HepG2 (cell line): ENCODE data around the gene HES2. TPM values are rescaled to one million over a fixed set of nuclear protein-coding genes. Genes with fewer than 3 reads are reported as not detected.

Source experiments
- ATRX ChIP-seq: sonication (generic); formaldehyde crosslinking; IDR thresholded peaks from 2 replicates; pipeline ENCODE4 v1.4.0; 2020; ENCODE audit warnings: missing genetic modification reagents, borderline replicate concordance
- RARA ChIP-seq: IDR thresholded peaks from 2 replicates; pipeline ENCODE4 v1.6.1; 2016; ENCODE audit warnings: missing genetic modification reagents, missing compliant biosample characterization
- SALL2 ChIP-seq: sonication (generic); formaldehyde crosslinking; IDR thresholded peaks from 2 replicates; pipeline ENCODE4 v1.8.1; 2023; ENCODE audit warnings: mild to moderate bottlenecking, missing genetic modification reagents, inconsistent platforms
- SATB2 ChIP-seq: sonication (generic); formaldehyde crosslinking; IDR thresholded peaks from 2 replicates; pipeline ENCODE4 v1.5.0; 2020; ENCODE audit warnings: missing genetic modification reagents
- ZNF12 ChIP-seq: sonication (generic); formaldehyde crosslinking; IDR thresholded peaks from 2 replicates; pipeline ENCODE4 v1.5.0; 2020; ENCODE audit warnings: missing genetic modification reagents
- ZNF138 ChIP-seq: sonication (generic); formaldehyde crosslinking; IDR thresholded peaks from 2 replicates; pipeline ENCODE4 v1.5.0; 2020; ENCODE audit warnings: mild to moderate bottlenecking, low read depth, missing genetic modification reagents
- ZNF337 ChIP-seq: sonication (generic); formaldehyde crosslinking; IDR thresholded peaks from 2 replicates; pipeline ENCODE4 v1.5.1; 2020; ENCODE audit warnings: missing genetic modification reagents, low read depth, mild to moderate bottlenecking, borderline replicate concordance
- ZNF879 ChIP-seq: sonication (generic); formaldehyde crosslinking; IDR thresholded peaks from 2 replicates; pipeline ENCODE4 v1.8.1; 2023; ENCODE audit warnings: missing genetic modification reagents
- ZNF891 ChIP-seq: sonication (generic); formaldehyde crosslinking; IDR thresholded peaks from 2 replicates; pipeline ENCODE4 v1.5.0; 2020; ENCODE audit warnings: mild to moderate bottlenecking, missing genetic modification reagents
- polyA plus RNA-seq, 8 experiments: library from polyadenylated mRNA; depleted of rRNA in 3 of 8; stranded (reverse) in 7 of 8; unstranded in 1 of 8; fragments of >200 nt; fragmentation: Illumina TruSeq in 4 of 8; extraction: Trizol in 4 of 8; gene quantifications; 2 replicates each; pipeline versions ENCODE4 v1.2.1 to v1.2.3, GENCODE V29; 2011 to 2016; ENCODE audit warnings: low read depth in 4 of 8, missing spikeins in 1 of 8, mixed read lengths in 1 of 8; ENCODE audit not compliant: insufficient read depth in 1 of 8
- total RNA-seq, 5 experiments: library from RNA; depleted of rRNA; stranded (reverse); fragments of >200 nt; fragmentation: Illumina TruSeq; extraction: Trizol; gene quantifications; 2 replicates each; pipeline ENCODE4 v1.2.3, GENCODE V29; 2016; ENCODE audit warnings: low read depth in 1 of 5
- TF ChIP-seq, protein P1 (sequence below): sonication (generic); formaldehyde crosslinking; IDR thresholded peaks from 2 replicates; pipeline ENCODE4 v1.4.0; 2020; ENCODE audit warnings: missing genetic modification reagents
- TF ChIP-seq, protein P2 (sequence below): sonication (generic); formaldehyde crosslinking; IDR thresholded peaks from 2 replicates; pipeline ENCODE4 v1.4.0; 2020; ENCODE audit warnings: missing genetic modification reagents
- TF ChIP-seq, protein P3 (sequence below): fragments of 450-650 bp; IDR thresholded peaks from 2 replicates; pipeline ENCODE4 v1.6.1; 2017
- TF ChIP-seq, protein P4 (sequence below): sonication (generic); formaldehyde crosslinking; IDR thresholded peaks from 2 replicates; pipeline ENCODE4 v1.4.0; 2020; ENCODE audit warnings: missing genetic modification reagents
- TF ChIP-seq, protein P5 (sequence below): sonication (generic); formaldehyde crosslinking; IDR thresholded peaks from 2 replicates; pipeline ENCODE4 v1.5.1; 2020; ENCODE audit warnings: mild to moderate bottlenecking, missing genetic modification reagents, moderate library complexity
- TF ChIP-seq, protein P6 (sequence below): IDR thresholded peaks from 2 replicates; pipeline ENCODE4 v1.6.1; 2016

Gene HES2
- total and polyA plus RNA-seq, 2 of the 13 experiments (the other 11 are each of a cell fraction or from before 2014, with no cell fraction given), result 0.11 to 0.17 TPM

DNA sequence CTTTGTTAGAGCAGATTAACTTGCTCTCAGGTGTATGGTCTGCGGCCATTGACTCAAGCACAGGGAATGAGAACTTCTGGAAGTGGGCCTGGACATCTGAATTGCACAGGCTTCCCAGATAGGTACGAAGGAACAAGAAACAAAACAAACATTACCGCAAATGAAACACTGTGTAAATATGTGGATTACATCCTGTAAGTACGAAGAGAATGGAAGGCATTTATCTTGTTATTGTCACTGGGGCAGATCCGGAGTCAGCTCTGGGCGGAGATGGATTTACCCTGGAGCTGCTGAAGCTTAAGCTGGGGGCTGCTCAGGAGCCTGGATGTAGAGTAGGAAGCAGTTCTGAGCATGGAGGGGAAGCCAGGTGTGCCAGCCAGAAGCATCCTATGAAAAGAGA lies 6.8 kb downstream of the HES2 start (continued):
- TF ChIP-seq, protein P1, sequence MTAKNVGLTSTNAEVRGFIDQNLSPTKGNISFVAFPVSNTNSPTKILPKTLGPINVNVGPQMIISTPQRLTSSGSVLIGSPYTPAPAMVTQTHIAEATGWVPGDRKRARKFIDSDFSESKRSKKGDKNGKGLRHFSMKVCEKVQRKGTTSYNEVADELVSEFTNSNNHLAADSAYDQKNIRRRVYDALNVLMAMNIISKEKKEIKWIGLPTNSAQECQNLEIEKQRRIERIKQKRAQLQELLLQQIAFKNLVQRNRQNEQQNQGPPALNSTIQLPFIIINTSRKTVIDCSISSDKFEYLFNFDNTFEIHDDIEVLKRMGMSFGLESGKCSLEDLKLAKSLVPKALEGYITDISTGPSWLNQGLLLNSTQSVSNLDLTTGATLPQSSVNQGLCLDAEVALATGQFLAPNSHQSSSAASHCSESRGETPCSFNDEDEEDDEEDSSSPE (CRISPR knock-in tag), result no peak
- TF ChIP-seq ZNF879 (CRISPR knock-in tag) (no peak), SATB2 (CRISPR knock-in tag) (no peak), ZNF337 (no peak), ZNF891 (CRISPR knock-in tag) (no peak), ATRX (no peak), RARA (CRISPR knock-in tag) (peak; percentile 39), ZNF12 (CRISPR knock-in tag) (no peak), ZNF138 (CRISPR knock-in tag) (no peak), SALL2 (no peak)
- TF ChIP-seq, protein P2, sequence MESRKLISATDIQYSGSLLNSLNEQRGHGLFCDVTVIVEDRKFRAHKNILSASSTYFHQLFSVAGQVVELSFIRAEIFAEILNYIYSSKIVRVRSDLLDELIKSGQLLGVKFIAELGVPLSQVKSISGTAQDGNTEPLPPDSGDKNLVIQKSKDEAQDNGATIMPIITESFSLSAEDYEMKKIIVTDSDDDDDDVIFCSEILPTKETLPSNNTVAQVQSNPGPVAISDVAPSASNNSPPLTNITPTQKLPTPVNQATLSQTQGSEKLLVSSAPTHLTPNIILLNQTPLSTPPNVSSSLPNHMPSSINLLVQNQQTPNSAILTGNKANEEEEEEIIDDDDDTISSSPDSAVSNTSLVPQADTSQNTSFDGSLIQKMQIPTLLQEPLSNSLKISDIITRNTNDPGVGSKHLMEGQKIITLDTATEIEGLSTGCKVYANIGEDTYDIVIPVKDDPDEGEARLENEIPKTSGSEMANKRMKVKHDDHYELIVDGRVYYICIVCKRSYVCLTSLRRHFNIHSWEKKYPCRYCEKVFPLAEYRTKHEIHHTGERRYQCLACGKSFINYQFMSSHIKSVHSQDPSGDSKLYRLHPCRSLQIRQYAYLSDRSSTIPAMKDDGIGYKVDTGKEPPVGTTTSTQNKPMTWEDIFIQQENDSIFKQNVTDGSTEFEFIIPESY (CRISPR knock-in tag), result no peak
- TF ChIP-seq, protein P3, sequence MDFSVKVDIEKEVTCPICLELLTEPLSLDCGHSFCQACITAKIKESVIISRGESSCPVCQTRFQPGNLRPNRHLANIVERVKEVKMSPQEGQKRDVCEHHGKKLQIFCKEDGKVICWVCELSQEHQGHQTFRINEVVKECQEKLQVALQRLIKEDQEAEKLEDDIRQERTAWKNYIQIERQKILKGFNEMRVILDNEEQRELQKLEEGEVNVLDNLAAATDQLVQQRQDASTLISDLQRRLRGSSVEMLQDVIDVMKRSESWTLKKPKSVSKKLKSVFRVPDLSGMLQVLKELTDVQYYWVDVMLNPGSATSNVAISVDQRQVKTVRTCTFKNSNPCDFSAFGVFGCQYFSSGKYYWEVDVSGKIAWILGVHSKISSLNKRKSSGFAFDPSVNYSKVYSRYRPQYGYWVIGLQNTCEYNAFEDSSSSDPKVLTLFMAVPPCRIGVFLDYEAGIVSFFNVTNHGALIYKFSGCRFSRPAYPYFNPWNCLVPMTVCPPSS, result no peak
- TF ChIP-seq, protein P4, sequence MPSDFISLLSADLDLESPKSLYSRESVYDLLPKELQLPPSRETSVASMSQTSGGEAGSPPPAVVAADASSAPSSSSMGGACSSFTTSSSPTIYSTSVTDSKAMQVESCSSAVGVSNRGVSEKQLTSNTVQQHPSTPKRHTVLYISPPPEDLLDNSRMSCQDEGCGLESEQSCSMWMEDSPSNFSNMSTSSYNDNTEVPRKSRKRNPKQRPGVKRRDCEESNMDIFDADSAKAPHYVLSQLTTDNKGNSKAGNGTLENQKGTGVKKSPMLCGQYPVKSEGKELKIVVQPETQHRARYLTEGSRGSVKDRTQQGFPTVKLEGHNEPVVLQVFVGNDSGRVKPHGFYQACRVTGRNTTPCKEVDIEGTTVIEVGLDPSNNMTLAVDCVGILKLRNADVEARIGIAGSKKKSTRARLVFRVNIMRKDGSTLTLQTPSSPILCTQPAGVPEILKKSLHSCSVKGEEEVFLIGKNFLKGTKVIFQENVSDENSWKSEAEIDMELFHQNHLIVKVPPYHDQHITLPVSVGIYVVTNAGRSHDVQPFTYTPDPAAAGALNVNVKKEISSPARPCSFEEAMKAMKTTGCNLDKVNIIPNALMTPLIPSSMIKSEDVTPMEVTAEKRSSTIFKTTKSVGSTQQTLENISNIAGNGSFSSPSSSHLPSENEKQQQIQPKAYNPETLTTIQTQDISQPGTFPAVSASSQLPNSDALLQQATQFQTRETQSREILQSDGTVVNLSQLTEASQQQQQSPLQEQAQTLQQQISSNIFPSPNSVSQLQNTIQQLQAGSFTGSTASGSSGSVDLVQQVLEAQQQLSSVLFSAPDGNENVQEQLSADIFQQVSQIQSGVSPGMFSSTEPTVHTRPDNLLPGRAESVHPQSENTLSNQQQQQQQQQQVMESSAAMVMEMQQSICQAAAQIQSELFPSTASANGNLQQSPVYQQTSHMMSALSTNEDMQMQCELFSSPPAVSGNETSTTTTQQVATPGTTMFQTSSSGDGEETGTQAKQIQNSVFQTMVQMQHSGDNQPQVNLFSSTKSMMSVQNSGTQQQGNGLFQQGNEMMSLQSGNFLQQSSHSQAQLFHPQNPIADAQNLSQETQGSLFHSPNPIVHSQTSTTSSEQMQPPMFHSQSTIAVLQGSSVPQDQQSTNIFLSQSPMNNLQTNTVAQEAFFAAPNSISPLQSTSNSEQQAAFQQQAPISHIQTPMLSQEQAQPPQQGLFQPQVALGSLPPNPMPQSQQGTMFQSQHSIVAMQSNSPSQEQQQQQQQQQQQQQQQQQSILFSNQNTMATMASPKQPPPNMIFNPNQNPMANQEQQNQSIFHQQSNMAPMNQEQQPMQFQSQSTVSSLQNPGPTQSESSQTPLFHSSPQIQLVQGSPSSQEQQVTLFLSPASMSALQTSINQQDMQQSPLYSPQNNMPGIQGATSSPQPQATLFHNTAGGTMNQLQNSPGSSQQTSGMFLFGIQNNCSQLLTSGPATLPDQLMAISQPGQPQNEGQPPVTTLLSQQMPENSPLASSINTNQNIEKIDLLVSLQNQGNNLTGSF (CRISPR knock-in tag), result no peak
- TF ChIP-seq, protein P5, sequence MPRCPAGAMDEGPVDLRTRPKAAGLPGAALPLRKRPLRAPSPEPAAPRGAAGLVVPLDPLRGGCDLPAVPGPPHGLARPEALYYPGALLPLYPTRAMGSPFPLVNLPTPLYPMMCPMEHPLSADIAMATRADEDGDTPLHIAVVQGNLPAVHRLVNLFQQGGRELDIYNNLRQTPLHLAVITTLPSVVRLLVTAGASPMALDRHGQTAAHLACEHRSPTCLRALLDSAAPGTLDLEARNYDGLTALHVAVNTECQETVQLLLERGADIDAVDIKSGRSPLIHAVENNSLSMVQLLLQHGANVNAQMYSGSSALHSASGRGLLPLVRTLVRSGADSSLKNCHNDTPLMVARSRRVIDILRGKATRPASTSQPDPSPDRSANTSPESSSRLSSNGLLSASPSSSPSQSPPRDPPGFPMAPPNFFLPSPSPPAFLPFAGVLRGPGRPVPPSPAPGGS (CRISPR knock-in tag), result no peak
- TF ChIP-seq, protein P6, sequence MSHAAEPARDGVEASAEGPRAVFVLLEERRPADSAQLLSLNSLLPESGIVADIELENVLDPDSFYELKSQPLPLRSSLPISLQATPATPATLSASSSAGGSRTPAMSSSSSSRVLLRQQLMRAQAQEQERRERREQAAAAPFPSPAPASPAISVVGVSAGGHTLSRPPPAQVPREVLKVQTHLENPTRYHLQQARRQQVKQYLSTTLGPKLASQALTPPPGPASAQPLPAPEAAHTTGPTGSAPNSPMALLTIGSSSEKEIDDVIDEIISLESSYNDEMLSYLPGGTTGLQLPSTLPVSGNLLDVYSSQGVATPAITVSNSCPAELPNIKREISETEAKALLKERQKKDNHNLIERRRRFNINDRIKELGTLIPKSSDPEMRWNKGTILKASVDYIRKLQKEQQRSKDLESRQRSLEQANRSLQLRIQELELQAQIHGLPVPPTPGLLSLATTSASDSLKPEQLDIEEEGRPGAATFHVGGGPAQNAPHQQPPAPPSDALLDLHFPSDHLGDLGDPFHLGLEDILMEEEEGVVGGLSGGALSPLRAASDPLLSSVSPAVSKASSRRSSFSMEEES, result no peak
